CD4-positive, alpha-beta T cell treated with Interleukin-2 at 100 ng/mL for 4 hours (primary cell): ENCODE measurements around the gene LMOD3.

Source experiments
- DNase-seq: peaks from one replicate; pipeline ENCODE4 v3.0.0-alpha.2; 2020; ENCODE audit warnings: low spot score

The LMOD3 gene

DNA sequence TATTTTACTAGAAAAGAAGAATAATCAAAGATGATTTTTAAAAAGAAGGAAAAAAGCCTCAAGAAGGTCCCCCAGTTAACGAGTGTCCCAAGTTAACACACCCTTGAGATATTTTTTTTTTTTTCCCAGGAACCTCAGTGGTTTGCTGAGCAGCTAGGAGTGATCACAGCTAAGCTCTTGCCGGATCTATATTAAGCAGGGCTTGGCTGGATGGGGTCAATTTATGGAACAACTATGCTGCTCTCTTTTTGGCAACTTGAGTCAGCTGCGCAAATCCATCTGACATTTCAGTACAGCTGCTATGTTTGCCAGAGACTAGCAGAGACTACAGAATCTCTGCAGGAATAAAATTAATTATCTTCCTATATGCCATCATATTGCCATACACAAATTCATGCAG is at the start of gene LMOD3:
LMOD3 (minus strand) TSS at position 193 of the 400 bp plus-strand sequence. CDS start 209 bp downstream, outside the sequence.
- DNase-seq = no peak

- DNase-seq = no peak
These were observed 49.7 kb upstream of the LMOD3 start for GRCh38 chr3:69172058-69172457.

DNA sequence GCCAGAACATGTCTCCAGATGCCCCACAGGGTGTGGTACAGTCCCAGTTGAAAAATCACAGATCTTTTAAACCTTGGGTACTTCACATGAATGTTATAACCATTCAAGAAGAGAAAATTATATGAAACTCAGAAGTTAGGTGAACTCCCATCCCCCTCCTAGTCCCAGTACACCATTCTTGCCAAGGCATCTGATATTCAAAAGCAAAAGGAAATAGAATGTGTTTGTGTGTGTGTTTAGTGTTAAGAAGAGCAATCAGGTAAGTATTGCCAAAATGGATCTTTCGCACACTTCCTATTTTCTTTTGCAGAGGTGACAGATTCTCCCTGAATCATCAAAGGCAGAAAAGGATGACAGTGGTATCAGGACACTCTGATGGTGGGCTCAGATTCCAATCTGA is 44.1 kb upstream of the LMOD3 start:
- DNase-seq = no peak

- DNase-seq = no peak
These were observed 43.3 kb upstream of the LMOD3 start for GRCh38 chr3:69165744-69166143.

DNA sequence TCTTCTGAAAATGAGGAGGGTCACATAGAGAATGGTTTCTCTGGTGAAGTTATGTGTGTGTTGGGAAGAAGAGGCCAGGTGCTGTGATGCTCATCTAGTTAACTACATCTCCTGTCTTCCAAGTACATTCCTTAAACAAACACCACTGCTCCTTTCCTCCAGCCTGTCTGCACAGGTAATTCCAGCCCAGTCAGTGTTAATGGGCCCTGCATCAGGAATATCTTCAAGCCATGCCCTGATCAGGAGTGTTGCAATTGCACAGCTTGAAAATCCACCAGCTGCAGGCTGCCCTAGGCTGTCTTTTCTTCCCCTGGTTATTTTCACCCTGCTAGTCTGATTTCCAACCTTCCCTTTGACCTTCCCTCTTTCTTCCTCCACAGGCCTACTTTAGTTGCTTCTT is 41.9 kb upstream of the LMOD3 start:
- DNase-seq = no peak

DNA sequence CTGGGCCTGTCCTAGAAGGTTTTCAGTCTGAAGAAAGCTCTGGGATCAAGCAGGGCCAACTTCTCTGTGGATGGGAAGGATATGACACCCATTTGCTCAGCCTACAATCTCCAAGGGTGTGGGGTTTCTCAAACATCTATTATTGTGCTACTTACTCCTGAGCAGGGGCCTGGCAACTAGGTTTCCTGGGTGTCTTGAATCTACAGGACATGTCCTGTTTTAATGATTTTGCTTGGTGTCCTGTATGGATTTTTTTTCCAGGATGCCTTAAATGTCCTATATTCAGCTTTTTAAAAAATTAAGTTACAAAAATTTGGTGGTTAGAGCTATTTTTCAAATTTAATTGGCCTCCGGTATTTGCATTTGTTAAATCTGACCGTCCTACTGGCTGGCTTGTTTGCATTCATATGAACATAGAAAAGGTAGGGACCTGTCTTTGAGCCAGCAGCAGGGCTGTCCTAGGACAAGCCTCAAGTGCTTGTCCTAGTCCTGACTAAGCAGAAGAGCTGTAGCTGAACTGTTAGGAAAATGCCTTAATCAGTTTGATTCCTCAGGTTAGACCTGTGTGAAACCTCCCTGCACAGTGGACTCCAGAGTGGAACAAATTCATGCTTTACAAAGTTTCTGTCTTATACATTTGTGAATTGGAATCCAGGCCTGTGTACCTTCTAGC is 40.0 kb upstream of the LMOD3 start:
- DNase-seq = no peak

GRCh38 chr3:69161587-69162307 is 39.4 kb upstream of the LMOD3 start:
- DNase-seq = peak; percentile 72

- no peak for DNase-seq
These were observed 38.1 kb upstream of the LMOD3 start for GRCh38 chr3:69160525-69160924.

GRCh38 chr3:69160107-69160506 is 37.7 kb upstream of the LMOD3 start:
- no peak for DNase-seq

DNA sequence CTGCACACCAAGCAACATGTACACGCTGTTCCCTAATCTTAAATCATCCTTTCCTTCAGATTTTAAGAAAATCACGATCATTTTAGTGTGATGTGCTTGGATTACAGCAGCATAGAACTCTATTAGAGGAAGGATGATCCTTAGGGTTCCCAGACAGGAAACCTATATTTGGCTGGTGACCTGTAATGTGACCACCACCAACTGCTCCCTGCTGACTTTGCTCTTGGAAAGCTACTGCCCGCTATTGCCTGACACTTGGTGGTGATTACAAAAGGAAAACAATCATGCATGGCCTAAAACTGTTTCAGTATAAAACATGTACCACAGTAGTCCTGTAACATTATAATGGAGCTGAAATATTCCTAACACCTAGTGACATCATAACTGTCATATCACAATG is 27.2 kb upstream of the LMOD3 start:
- DNase-seq = no peak

- DNase-seq = no peak
These were observed 23.3 kb upstream of the LMOD3 start for GRCh38 chr3:69145688-69146087.

DNA sequence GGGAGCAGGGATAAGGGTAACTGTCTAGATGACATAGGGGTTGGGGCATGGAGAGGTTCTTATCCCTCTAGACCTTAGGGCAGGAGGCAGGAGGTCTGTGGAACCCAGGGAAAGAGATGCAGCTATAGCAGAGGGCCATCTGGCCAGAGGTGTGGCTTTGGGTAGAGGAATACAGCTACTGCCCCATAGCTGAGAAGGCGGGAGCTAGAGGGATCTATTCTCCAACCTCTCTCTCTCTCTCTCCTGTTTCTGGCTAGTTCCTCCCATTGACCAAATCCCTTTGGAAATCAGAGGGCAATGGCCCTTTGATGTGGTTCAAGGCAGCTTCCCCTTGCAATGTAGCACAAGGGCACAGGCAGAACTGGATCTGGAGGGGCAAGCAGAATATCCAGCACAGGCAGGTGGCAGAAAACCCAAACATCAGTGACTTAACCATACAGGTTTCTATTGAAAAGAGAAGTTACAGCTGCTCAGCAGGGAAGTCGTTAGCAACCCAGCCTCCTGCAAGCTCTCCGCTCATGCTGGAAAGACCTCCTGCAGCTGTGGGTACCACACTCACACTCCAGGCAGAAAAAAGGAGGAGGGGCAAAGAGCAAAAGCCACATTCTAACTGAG is 22.3 kb upstream of the LMOD3 start:
- DNase-seq = no peak

DNA sequence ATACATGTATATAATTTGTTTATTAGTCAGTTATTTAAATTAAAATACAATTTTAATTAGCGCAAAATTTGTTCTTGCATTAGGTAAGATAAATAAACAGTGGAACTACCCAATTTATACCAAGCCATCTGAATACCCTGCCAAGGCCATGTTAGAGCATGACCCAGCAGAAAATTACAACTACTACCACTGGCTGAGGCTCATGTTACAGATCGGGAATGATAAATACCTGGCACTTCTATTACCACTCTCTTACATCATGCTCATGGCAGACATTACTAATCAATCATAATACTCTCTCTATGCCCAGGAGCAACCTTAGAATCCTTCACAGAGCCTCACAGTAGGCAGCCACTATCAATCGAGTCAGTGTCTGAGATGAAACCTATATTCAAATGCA is 21.2 kb upstream of the LMOD3 start:
- DNase-seq = no peak

GRCh38 chr3:69142797-69143454 is 20.5 kb upstream of the LMOD3 start:
- DNase-seq = no peak

GRCh38 chr3:69142090-69142489 is 19.7 kb upstream of the LMOD3 start:
- no peak for DNase-seq

DNA sequence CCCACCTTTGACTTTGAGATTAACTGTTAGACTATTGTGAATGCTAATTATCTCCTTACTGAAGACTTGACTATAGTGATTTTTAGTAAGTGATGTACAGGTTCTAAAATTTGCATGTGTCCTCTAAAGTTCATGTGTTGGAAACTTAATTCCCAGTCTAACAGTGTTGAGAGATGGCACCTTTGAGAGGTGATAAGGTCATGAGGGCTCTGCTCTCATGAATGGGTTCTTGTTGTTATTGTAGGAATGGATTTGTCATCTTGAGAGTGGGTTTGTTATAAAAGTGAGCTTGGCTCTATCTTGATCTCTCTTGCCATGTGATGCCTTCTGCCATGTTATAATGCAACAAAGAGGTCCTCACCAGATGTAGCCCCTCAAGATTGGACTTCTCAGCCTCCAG is 18.9 kb upstream of the LMOD3 start:
- DNase-seq = no peak

GRCh38 chr3:69137412-69137811 is 15.0 kb upstream of the LMOD3 start:
- DNase-seq = no peak

GRCh38 chr3:69137005-69137404 is 14.6 kb upstream of the LMOD3 start:
- DNase-seq = no peak

- no peak for DNase-seq
These were observed 8.3 kb upstream of the LMOD3 start for GRCh38 chr3:69130689-69131088.

GRCh38 chr3:69129531-69129930 is 7.1 kb upstream of the LMOD3 start:
- no peak for DNase-seq

DNA sequence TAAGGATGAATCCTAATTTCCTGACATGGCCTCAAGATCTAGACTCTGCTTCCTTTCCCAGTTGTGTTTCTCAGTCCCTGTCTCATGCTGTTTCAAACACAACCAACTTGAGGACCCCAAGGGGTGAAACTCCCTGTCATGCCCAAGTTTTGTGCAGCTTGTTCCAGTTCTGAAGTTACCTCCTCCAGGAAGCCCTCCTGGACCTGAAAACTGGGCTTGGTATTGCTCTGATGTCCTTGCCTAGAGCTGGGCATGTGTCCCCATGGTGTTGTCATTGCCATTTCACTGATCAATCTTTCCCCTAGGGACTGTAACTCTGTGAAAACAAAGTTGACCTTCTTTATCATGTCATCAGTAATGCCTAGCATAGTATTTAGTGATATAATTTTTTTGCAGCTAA is 6.1 kb upstream of the LMOD3 start:
- no peak for DNase-seq

DNA sequence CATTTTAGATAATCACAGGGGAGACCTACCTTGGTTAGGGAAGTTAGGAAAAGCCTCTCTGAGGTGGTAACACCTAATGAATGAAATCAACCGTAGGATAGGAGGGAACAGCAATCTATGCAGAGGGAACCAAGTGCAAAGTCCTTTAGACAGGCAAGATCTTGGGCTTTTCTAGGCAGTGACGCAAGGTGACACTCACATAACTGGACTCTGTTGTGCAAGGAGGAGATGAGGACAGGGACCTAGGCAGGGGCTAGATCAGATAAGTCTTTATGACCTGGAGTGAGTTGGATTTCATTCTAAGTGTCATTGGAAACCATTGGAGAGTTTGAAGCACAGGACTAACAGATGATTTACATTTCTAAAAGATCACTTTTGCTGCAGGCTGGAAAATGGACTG is 4.6 kb upstream of the LMOD3 start:
- no peak for DNase-seq

DNA sequence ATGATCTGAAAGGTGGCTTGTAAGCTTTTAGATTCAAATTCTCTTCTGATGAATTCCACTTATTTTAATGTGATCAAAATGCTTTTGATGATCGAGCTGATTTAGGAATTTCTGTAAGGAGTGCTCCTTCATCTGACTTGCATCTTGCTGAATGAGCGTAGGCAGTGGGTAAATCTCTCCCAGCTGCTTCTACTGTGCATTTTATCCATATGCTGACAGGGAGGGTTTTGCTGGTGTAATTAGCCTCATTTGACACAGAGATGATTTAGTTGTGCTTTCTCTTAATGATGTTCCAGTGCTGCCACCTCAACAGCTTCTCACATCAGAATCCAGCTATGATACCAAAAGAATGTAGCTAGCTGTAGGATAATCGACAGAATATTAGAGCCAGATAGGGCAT is 3.8 kb upstream of the LMOD3 start:
- no peak for DNase-seq
